Fibroblast of lung (primary cell): ENCODE results near the gene ARL15.

Source experiments
- CTCF ChIP-seq, 2 donors: IDR thresholded peaks in 1 of 2; conservative IDR thresholded peaks in 1 of 2; 1 replicate in 1 of 2; 2 replicates in 1 of 2; pipeline ENCODE4 v1.5.1; 2011 to 2012; ENCODE audit warnings: low read length in 2 of 2, control low read depth in 1 of 2, inconsistent platforms in 1 of 2, low read depth in 1 of 2, mild to moderate bottlenecking in 1 of 2
- EZH2 ChIP-seq: IDR thresholded peaks from 2 replicates; pipeline ENCODE4 v1.5.1; 2012; ENCODE audit warnings: low read length, control low read depth, mild to moderate bottlenecking; ENCODE audit errors: missing control alignments

- TF ChIP-seq CTCF (conservative IDR thresholded peaks at IDR 0.05 in 1 of 2, IDR thresholded peaks at IDR 0.05 in 1 of 2; ENCODE audit: low read depth in 1 of 2, low read length in 2 of 2) (no peak), EZH2 (no peak)
These were observed 132.2 kb downstream of the ARL15 start for GRCh38 chr5:54178207-54178606.
